IMR-90 (cell line): ENCODE measurements around the gene CMIP. TPM values are rescaled to one million over a fixed set of nuclear protein-coding genes. Genes with fewer than 3 reads are reported as not detected.

Experiments
- ATAC-seq: fragments of 200-7000 bp; cut with Tn5 transposase; 2 replicates; pipeline ENCODE4 v1.9.1; 2020; ENCODE audit warnings: low read depth, mild to moderate bottlenecking, moderate library complexity
- BruUV-seq: library from RNA; stranded (reverse); fragments of 400-500 nt; replicated peaks from 2 replicates; lab custom pipeline; 2021; lab: Mats Ljungman, UMichigan
- CTCF ChIA-PET: fragments of 300-600 bp; formaldehyde crosslinking; extraction: SDS; loops from one replicate; lab custom pipeline; 2021; ENCODE audit warnings: antibody characterized with exemption; lab: Yijun Ruan, JAX
- POLR2A ChIA-PET: fragments of 300-600 bp; sonication (Branson Sonifier 250); formaldehyde crosslinking; loops from one replicate; lab custom pipeline; 2022; ENCODE audit warnings: antibody characterized with exemption; ENCODE audit not compliant: unreplicated experiment; lab: Charles Lee
- DNase-seq: peaks from one replicate; pipeline ENCODE4 v3.0.0; 2013
- H2AFZ ChIP-seq: replicated peaks from 2 replicates; pipeline ENCODE3; 2013; ENCODE audit warnings: low read length, mild to moderate bottlenecking; ENCODE audit not compliant: poor library complexity
- H2AK5ac ChIP-seq: 2 replicates; pipeline ENCODE4 v1.6.1; 2013; ENCODE audit warnings: low read depth, low read length, inconsistent platforms
- H2AK9ac ChIP-seq: replicated peaks from 2 replicates; pipeline ENCODE3; 2013; ENCODE audit warnings: mild to moderate bottlenecking, low read depth, low read length, moderate library complexity; ENCODE audit not compliant: poor library complexity
- H2BK120ac ChIP-seq: 2 replicates; pipeline ENCODE4 v1.6.1; 2013; ENCODE audit warnings: low read depth, low read length, inconsistent platforms
- H2BK15ac ChIP-seq: 3 replicates; pipeline ENCODE4 v1.6.1; 2013; ENCODE audit warnings: low read depth, low read length, inconsistent platforms
- H2BK20ac ChIP-seq: 2 replicates; pipeline ENCODE4 v1.6.1; 2013; ENCODE audit warnings: low read depth, mild to moderate bottlenecking, inconsistent platforms, low read length, moderate library complexity
- H2BK5ac ChIP-seq: 2 replicates; pipeline ENCODE4 v1.6.1; 2013; ENCODE audit warnings: mild to moderate bottlenecking, low read depth, low read length, inconsistent platforms; ENCODE audit not compliant: poor library complexity, severe bottlenecking
- H3K14ac ChIP-seq: replicated peaks from 2 replicates; pipeline ENCODE4 v1.6.1; 2013; ENCODE audit warnings: low read depth, low read length, inconsistent platforms
- H3K18ac ChIP-seq: 2 replicates; pipeline ENCODE4 v1.6.1; 2013; ENCODE audit warnings: low read depth, low read length, control low read depth
- H3K23ac ChIP-seq: 2 replicates; pipeline ENCODE4 v1.6.1; 2013; ENCODE audit warnings: low read depth, low read length, inconsistent platforms
- H3K27ac ChIP-seq: 2 replicates; pipeline ENCODE4 v1.5.1; 2013; ENCODE audit warnings: mild to moderate bottlenecking, control low read depth, low read length; ENCODE audit not compliant: insufficient read depth
- H3K27me3 ChIP-seq: 2 replicates; pipeline ENCODE4 v1.6.1; 2013; ENCODE audit warnings: low read length; ENCODE audit not compliant: control insufficient read depth, insufficient read depth
- H3K36me3 ChIP-seq: 2 replicates; pipeline ENCODE4 v1.6.1; 2013; ENCODE audit warnings: low read length, mixed read lengths; ENCODE audit not compliant: control insufficient read depth, insufficient read depth
- H3K4ac ChIP-seq: 2 replicates; pipeline ENCODE4 v1.6.1; 2013; ENCODE audit warnings: low read depth, low read length, inconsistent platforms
- H3K4me1 ChIP-seq: 2 replicates; pipeline ENCODE4 v1.6.1; 2013; ENCODE audit warnings: low read length, mixed read lengths; ENCODE audit not compliant: control insufficient read depth, insufficient read depth
- H3K4me2 ChIP-seq: 2 replicates; pipeline ENCODE4 v1.6.1; 2013; ENCODE audit warnings: low read depth, mild to moderate bottlenecking, control low read depth, low read length, moderate library complexity
- H3K4me3 ChIP-seq: 2 replicates; pipeline ENCODE4 v1.5.1; 2013; ENCODE audit warnings: low read depth, mild to moderate bottlenecking, control low read depth, low read length, moderate library complexity; ENCODE audit not compliant: insufficient read depth
- H3K56ac ChIP-seq: 2 replicates; pipeline ENCODE4 v1.6.1; 2013; ENCODE audit warnings: low read length, inconsistent platforms; ENCODE audit not compliant: insufficient read depth; ENCODE audit errors: extremely low read depth
- H3K79me1 ChIP-seq, 2 experiments: 2 replicates each; pipeline ENCODE4 v1.6.1; 2013; ENCODE audit warnings: low read length in 2 of 2, inconsistent platforms in 1 of 2, low read depth in 1 of 2
- H3K9ac ChIP-seq: 2 replicates; pipeline ENCODE4 v1.6.1; 2013; ENCODE audit warnings: low read depth, low read length, control low read depth
- H3K9me1 ChIP-seq: 2 replicates; pipeline ENCODE4 v1.6.1; 2013; ENCODE audit warnings: low read length, inconsistent platforms; ENCODE audit not compliant: insufficient read depth
- H3K9me3 ChIP-seq: 2 replicates; pipeline ENCODE4 v1.6.1; 2013; ENCODE audit warnings: low read length; ENCODE audit not compliant: control insufficient read depth, insufficient read depth
- H4K20me1 ChIP-seq: 2 replicates; pipeline ENCODE4 v1.6.1; 2013; ENCODE audit warnings: low read length, inconsistent platforms; ENCODE audit not compliant: insufficient read depth
- H4K5ac ChIP-seq: 2 replicates; pipeline ENCODE4 v1.6.1; 2013; ENCODE audit warnings: mild to moderate bottlenecking, low read depth, low read length, control low read depth
- H4K8ac ChIP-seq, 2 experiments: 2 replicates each; pipeline ENCODE4 v1.6.1; 2013; ENCODE audit warnings: low read depth in 2 of 2, low read length in 2 of 2, control low read depth in 1 of 2, inconsistent platforms in 1 of 2
- H4K91ac ChIP-seq: 2 replicates; pipeline ENCODE4 v1.6.1; 2013; ENCODE audit warnings: low read depth, low read length, inconsistent platforms; ENCODE audit not compliant: insufficient read depth
- CEBPB ChIP-seq: IDR thresholded peaks from 2 replicates; pipeline ENCODE4 v1.6.1; 2012; ENCODE audit warnings: low read depth, low read length, improper control_type of control experiment
- CHD1 ChIP-seq: IDR thresholded peaks from 2 replicates; pipeline ENCODE4 v1.6.1; 2012; ENCODE audit warnings: low read depth, low read length, improper control_type of control experiment
- MAFK ChIP-seq: IDR thresholded peaks from 2 replicates; pipeline ENCODE4 v1.6.1; 2012; ENCODE audit warnings: low read depth, low read length, improper control_type of control experiment
- MXI1 ChIP-seq: IDR thresholded peaks from 2 replicates; pipeline ENCODE4 v1.6.1; 2012; ENCODE audit warnings: low read depth, mild to moderate bottlenecking, low read length, moderate library complexity, borderline replicate concordance
- USF2 ChIP-seq: fragments of 150-350 bp; IDR thresholded peaks from 2 replicates; pipeline ENCODE4 v1.6.1; 2017; ENCODE audit warnings: mild to moderate bottlenecking, antibody characterized with exemption, low read length, low read depth
- WGBS, 2 experiments: methylation state at CpG; one replicate each; pipeline versions ENCODE4 v1.1.5 to v1.1.7; 2013; ENCODE audit warnings: missing lambda C conversion rate in 2 of 2; ENCODE audit not compliant: insufficient read length in 1 of 2; ENCODE audit errors: extremely low coverage in 2 of 2; 5-methylcytosine and 5-hydroxymethylcytosine counted together
- dilution Hi-C: fragments of 300-500 bp; cut with HindIII; formaldehyde crosslinking; loops from one replicate; pipeline ENCODE4 v1.14.3; 2018; ENCODE audit warnings: low sequenced_read_pairs; ENCODE audit not compliant: unreplicated experiment
- in situ Hi-C: fragments of 300-500 bp; cut with MboI; formaldehyde crosslinking; loops from 3 replicates; pipeline ENCODE4 v1.14.3; 2019; ENCODE audit warnings: low sequenced_read_pairs, inconsistent platforms, mixed read lengths
- intact Hi-C: fragments of 100-400 bp; cut with micrococcal nuclease; formaldehyde crosslinking; loops from 2 replicates; pipeline ENCODE4 v1.10.0; 2022
- polyA plus RNA-seq, 3 experiments: library from polyadenylated mRNA; depleted of rRNA; stranded (reverse); fragments of >200 nt; gene quantifications; 2 replicates each; pipeline ENCODE4 v1.2.3, GENCODE V29; 2012; ENCODE audit warnings: low replicate concordance in 1 of 3
- total RNA-seq: library from RNA; depleted of rRNA; stranded (reverse); fragments of >200 nt; gene quantifications from 2 replicates; pipeline ENCODE4 v1.2.3, GENCODE V29; 2012

The CMIP gene
- total and polyA plus RNA-seq, 2 of the 4 experiments (the other 2 are of a cell fraction) = 3.2 to 11.6 TPM

GRCh38 chr16:81419806-81420205 is 24.8 kb upstream of the CMIP start:
- no peak overlapping the region for H2AK9ac ChIP-seq
- no peak overlapping the region for H4K91ac ChIP-seq
- ATAC-seq (no peak), DNase-seq (no peak)
- dilution Hi-C loops (no loop called here), in situ Hi-C loops (no loop called here), intact Hi-C loops (no loop called here)
- no peak overlapping the region for H4K5ac ChIP-seq
- H3K18ac ChIP-seq = no peak overlapping the region
- no TSS peak for BruUV-seq
- TF ChIP-seq CEBPB (no peak), CHD1 (no peak), MAFK (no peak), USF2 (no peak), MXI1 (no peak)
- H3K4me2 ChIP-seq = no peak overlapping the region
- no peaks in the 10 kb centered on the region for H4K20me1 ChIP-seq
- H3K4me1 ChIP-seq = no peaks in the 10 kb centered on the region
- ChIA-PET POLR2A (interaction anchor here (0.5 kb wide), 1 partner anchor 9 kb away, joined by 3 read pairs; no protein-coding TSS in a partner anchor), CTCF (interaction anchor here (0.8 kb wide), 1 partner anchor 17 kb away, joined by 5 read pairs; no protein-coding TSS in a partner anchor)
- H2BK5ac ChIP-seq = no peak overlapping the region
- no peak overlapping the region for H3K4ac ChIP-seq
- H2BK120ac ChIP-seq = no peak overlapping the region
- no peak overlapping the region for H2AFZ ChIP-seq
- no peak overlapping the region for H3K23ac ChIP-seq
- H3K79me1 ChIP-seq = no peaks in the 10 kb centered on the region
- H3K36me3 ChIP-seq = no peaks in the 10 kb centered on the region
- H2AK5ac ChIP-seq = no peak overlapping the region
- H3K14ac ChIP-seq = no peak overlapping the region
- H3K9me3 ChIP-seq = peaks cover 3% of the 10 kb centered on the region; the same call in 1 of the 2 replicates
- H3K9me1 ChIP-seq = no peaks in the 10 kb centered on the region; the same call in 1 of the 2 replicates
- no peak overlapping the region for H3K9ac ChIP-seq
- 100% methylated on average over 4 of the region's 9 CpGs; no CpG with 5 or more reads in 1 of the 2 experiments for WGBS, 2 experiments
- H3K27ac ChIP-seq = no peak overlapping the region
- H4K8ac ChIP-seq = no peak overlapping the region
- no peak overlapping the region for H3K56ac ChIP-seq
- no peaks in the 10 kb centered on the region; the same call in 1 of the 2 replicates for H3K27me3 ChIP-seq
- H2BK15ac ChIP-seq = no peak overlapping the region
- no peak overlapping the region for H2BK20ac ChIP-seq
- no peak overlapping the region for H3K4me3 ChIP-seq
